HCT116 (cell line): Measurements from ENCODE around the gene TMEM63B. TPM values are rescaled to one million over a fixed set of nuclear protein-coding genes. Genes with fewer than 3 reads are reported as not detected.

Source experiments
- ATAC-seq: fragments of 200-7000 bp; cut with Tn5 transposase; 2 replicates; pipeline ENCODE4 v1.9.1; 2020; ENCODE audit warnings: mild to moderate bottlenecking, moderate library complexity
- BruUV-seq: library from RNA; stranded (reverse); fragments of 400-500 nt; replicated peaks from 2 replicates; lab custom pipeline; 2021; lab: Mats Ljungman, UMichigan
- CTCF ChIA-PET: fragments of 300-600 bp; sonication (Branson Sonifier 250); formaldehyde crosslinking; loops from one replicate; lab custom pipeline; 2021; ENCODE audit warnings: antibody characterized with exemption; lab: Charles Lee
- POLR2A ChIA-PET: fragments of 300-600, 350-600 bp; sonication (Branson Sonifier 250); formaldehyde crosslinking; loops from one replicate; lab custom pipeline; 2021; ENCODE audit warnings: antibody characterized with exemption; lab: Charles Lee
- RAD21 ChIA-PET, 2 experiments: fragments of 300-600 bp; sonication (Branson Sonifier 250); formaldehyde crosslinking; loops; one replicate each; lab custom pipeline; 2023; ENCODE audit warnings: low total read pairs in 2 of 2; ENCODE audit not compliant: uncharacterized antibody in 2 of 2, unreplicated experiment in 2 of 2, low non-redundant PET in 1 of 2; lab: Charles Lee
- DNase-seq: peaks from one replicate; pipeline ENCODE4 v3.0.0-alpha.2; 2010; ENCODE audit warnings: low read depth, low spot score
- H2AFZ ChIP-seq: fragments of 200-600 bp; shearing (Covaris generic), sonication (generic); 2 replicates; pipeline ENCODE4 v1.6.1; 2017; ENCODE audit warnings: low read depth, mixed run types, mixed read lengths, antibody characterized with exemption, low read length; ENCODE audit not compliant: poor library complexity, severe bottlenecking
- H3K27ac ChIP-seq: 2 replicates; pipeline ENCODE4 v1.5.1; 2012; ENCODE audit warnings: low read depth, low read length
- H3K27me3 ChIP-seq: fragments of 200-600 bp; sonication (generic); 2 replicates; pipeline ENCODE4 v1.6.1; 2016; ENCODE audit warnings: mixed run types, low read length, mixed read lengths; ENCODE audit not compliant: insufficient read depth
- H3K36me3 ChIP-seq, 2 experiments: fragments of 200-500 bp in 1 of 2; fragments of 200-600 bp in 1 of 2; sonication (Bioruptor generic) in 1 of 2; sonication (generic) in 1 of 2; 2 replicates each; pipeline versions ENCODE4 v1.5.1 to v1.6.1; 2014 to 2016; ENCODE audit warnings: low read length in 2 of 2, inconsistent platforms in 1 of 2, mixed read lengths in 1 of 2, mixed run types in 1 of 2; ENCODE audit not compliant: insufficient read depth in 2 of 2, control insufficient read depth in 1 of 2
- H3K4me1 ChIP-seq, 2 experiments: fragments of 200-600 bp in 1 of 2; sonication (generic) in 1 of 2; 2 replicates each; pipeline versions ENCODE4 v1.5.1 to v1.6.1; 2012 to 2017; ENCODE audit warnings: low read length in 2 of 2, inconsistent platforms in 1 of 2, mild to moderate bottlenecking in 1 of 2, mixed read lengths in 1 of 2, mixed run types in 1 of 2, moderate library complexity in 1 of 2; ENCODE audit not compliant: insufficient read depth in 2 of 2, control insufficient read depth in 1 of 2
- H3K4me2 ChIP-seq: fragments of 200-600 bp; sonication (generic); 2 replicates; pipeline ENCODE4 v1.6.1; 2017; ENCODE audit warnings: mixed run types, low read length, mixed read lengths
- H3K4me3 ChIP-seq, 2 experiments: fragments of 200-600 bp in 1 of 2; sonication (generic) in 1 of 2; replicated peaks in 1 of 2; 2 replicates each; pipeline ENCODE4 v1.5.1; 2011 to 2016; ENCODE audit warnings: low read length in 2 of 2, control low read depth in 1 of 2, low read depth in 1 of 2, mild to moderate bottlenecking in 1 of 2, mixed read lengths in 1 of 2, mixed run types in 1 of 2
- H3K79me2 ChIP-seq: fragments of 200-600 bp; sonication (generic); 2 replicates; pipeline ENCODE4 v1.6.1; 2017; ENCODE audit warnings: mild to moderate bottlenecking, mixed run types, low read length, moderate library complexity, mixed read lengths; ENCODE audit not compliant: insufficient read depth
- H3K9ac ChIP-seq: fragments of 200-600 bp; sonication (generic); 2 replicates; pipeline ENCODE4 v1.6.1; 2016; ENCODE audit warnings: low read length, mixed read lengths
- H3K9me2 ChIP-seq: fragments of 200-600 bp; sonication (generic), shearing (Covaris generic); 2 replicates; pipeline ENCODE4 v1.6.1; 2017; ENCODE audit warnings: mixed run types, mild to moderate bottlenecking, moderate library complexity; ENCODE audit not compliant: insufficient read depth
- H3K9me3 ChIP-seq, 2 experiments: fragments of 200-500 bp in 1 of 2; fragments of 200-600 bp in 1 of 2; sonication (Bioruptor generic) in 1 of 2; sonication (generic) in 1 of 2; 2 replicates each; pipeline ENCODE4 v1.6.1; 2014 to 2017; ENCODE audit warnings: low read length in 2 of 2, mixed read lengths in 2 of 2, inconsistent platforms in 1 of 2, low read depth in 1 of 2, mild to moderate bottlenecking in 1 of 2, mixed run types in 1 of 2, moderate library complexity in 1 of 2; ENCODE audit not compliant: control insufficient read depth in 1 of 2, insufficient read depth in 1 of 2
- H4K20me1 ChIP-seq: fragments of 200-600 bp; sonication (generic), shearing (Covaris generic); 2 replicates; pipeline ENCODE4 v1.6.1; 2017; ENCODE audit warnings: mixed run types, mild to moderate bottlenecking, moderate library complexity; ENCODE audit not compliant: insufficient read depth
- ATF3 ChIP-seq: IDR thresholded peaks from 2 replicates; pipeline ENCODE4 v1.6.1; 2012
- CEBPB ChIP-seq: IDR thresholded peaks from 2 replicates; pipeline ENCODE4 v1.6.1; 2012; ENCODE audit warnings: low read depth
- CTCF ChIP-seq, 3 experiments: fragments of 200-600 bp in 1 of 3; sonication (generic) in 1 of 3; IDR thresholded peaks in 2 of 3; conservative IDR thresholded peaks in 1 of 3; 2 replicates each; pipeline ENCODE4 v1.5.1; 2012 to 2017; ENCODE audit warnings: low read depth in 2 of 3, low read length in 2 of 3, antibody characterized with exemption in 1 of 3, borderline replicate concordance in 1 of 3, control low read depth in 1 of 3, mild to moderate bottlenecking in 1 of 3, mixed read lengths in 1 of 3, mixed run types in 1 of 3, moderate library complexity in 1 of 3; ENCODE audit not compliant: insufficient read depth in 1 of 3
- EGR1 ChIP-seq: IDR thresholded peaks from 2 replicates; pipeline ENCODE4 v1.6.1; 2012; ENCODE audit warnings: low read depth
- ELF1 ChIP-seq: IDR thresholded peaks from 2 replicates; pipeline ENCODE4 v1.6.1; 2012; ENCODE audit warnings: low read depth, borderline replicate concordance
- EZH2 ChIP-seq: fragments of 200-600 bp; sonication (generic); IDR thresholded peaks from 2 replicates; pipeline ENCODE4 v1.6.1; 2017; ENCODE audit warnings: antibody characterized with exemption, mixed run types
- EZH2phosphoT487 ChIP-seq: fragments of 200-600 bp; IDR thresholded peaks from 2 replicates; pipeline ENCODE4 v1.6.1; 2018; ENCODE audit warnings: antibody characterized with exemption, borderline replicate concordance
- JUND ChIP-seq: IDR thresholded peaks from 2 replicates; pipeline ENCODE4 v1.6.1; 2012
- MAX ChIP-seq: IDR thresholded peaks from 2 replicates; pipeline ENCODE4 v1.6.1; 2012
- POLR2A ChIP-seq: IDR thresholded peaks from 2 replicates; pipeline ENCODE4 v1.7.0; 2011; ENCODE audit warnings: borderline replicate concordance; ENCODE audit not compliant: insufficient read depth, insufficient read length; ENCODE audit errors: extremely low read depth
- RAD21 ChIP-seq: IDR thresholded peaks from 2 replicates; pipeline ENCODE4 v1.6.1; 2012; ENCODE audit warnings: low read depth, mild to moderate bottlenecking
- SIN3A ChIP-seq: IDR thresholded peaks from 2 replicates; pipeline ENCODE4 v1.6.1; 2012; ENCODE audit warnings: low read depth
- SP1 ChIP-seq: IDR thresholded peaks from 2 replicates; pipeline ENCODE4 v1.6.1; 2012; ENCODE audit warnings: low read depth
- SRF ChIP-seq: IDR thresholded peaks from 2 replicates; pipeline ENCODE4 v1.6.1; 2012; ENCODE audit warnings: low read depth
- YY1 ChIP-seq: IDR thresholded peaks from 2 replicates; pipeline ENCODE4 v1.6.1; 2011; ENCODE audit warnings: low read length, low read depth, moderate library complexity, mild to moderate bottlenecking; ENCODE audit not compliant: insufficient replicate concordance; ENCODE audit errors: extremely low read depth
- ZFX ChIP-seq: fragments of 450-650 bp; IDR thresholded peaks from 2 replicates; pipeline ENCODE4 v1.6.1; 2017
- ZNF274 ChIP-seq: fragments of 200-500 bp; sonication (Bioruptor generic); IDR thresholded peaks from 2 replicates; pipeline ENCODE4 v1.6.1; 2014; ENCODE audit warnings: mild to moderate bottlenecking, low read depth, low read length, inconsistent platforms
- intact Hi-C: fragments of 100-400 bp; cut with micrococcal nuclease; formaldehyde crosslinking; loops from 2 replicates; pipeline ENCODE4 v1.10.0; 2022
- total RNA-seq: library from RNA; stranded (reverse); gene quantifications from one replicate; pipeline ENCODE4 v1.2.1, GENCODE V29; 2021; ENCODE audit not compliant: unreplicated experiment

TMEM63B gene
- total RNA-seq, 1 experiment from 2014 or later, result 58.2 TPM

DNA sequence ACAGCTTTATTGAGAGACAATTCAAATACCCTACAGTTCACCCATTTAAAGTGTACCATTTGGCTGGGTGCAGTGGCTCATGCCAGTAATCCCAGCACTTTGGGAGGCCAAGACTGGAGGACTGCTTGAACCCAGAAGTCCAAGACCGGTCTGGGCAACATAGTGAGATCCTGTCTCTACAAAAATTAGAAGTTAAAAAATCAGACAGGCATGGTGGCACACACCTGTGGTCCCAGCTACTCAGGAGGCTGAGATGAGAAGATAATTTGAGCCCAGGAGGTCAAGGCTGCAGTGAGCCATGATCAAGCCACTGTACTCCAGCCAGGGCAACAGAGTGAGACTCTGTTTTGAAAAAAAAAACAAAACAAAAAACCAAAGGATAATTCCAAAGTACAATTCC is 40.2 kb downstream of the TMEM63B start:
- TF ChIP-seq SIN3A (no peak), SP1 (no peak), EZH2phosphoT487 (no peak), ZFX (no peak), CTCF (IDR thresholded peaks at IDR 0.05 in 2 of 3, conservative IDR thresholded peaks at IDR 0.05 in 1 of 3; ENCODE audit: borderline replicate concordance in 1 of 3, insufficient read depth in 1 of 3, low read depth in 2 of 3, low read length in 2 of 3) (no peak), JUND (no peak), RAD21 (no peak), MAX (no peak)
- Histone ChIP-seq H3K27me3 (peaks cover 12% of the 10 kb centered on the region), H3K36me3 (no peaks in the 10 kb centered on the region), H3K27ac (no peak overlapping the region), H3K4me3 (no peak overlapping the region), H3K9ac (no peak overlapping the region), H3K79me2 (no peaks in the 10 kb centered on the region), H2AFZ (no peak overlapping the region), H4K20me1 (no peaks in the 10 kb centered on the region), H3K9me2 (no peaks in the 10 kb centered on the region), H3K9me3 (no peaks in the 10 kb centered on the region), H3K4me1 (peaks cover 0 to 5% of the 10 kb centered on the region in 2 experiments; a peak in 1 of 4 replicates), H3K4me2 (no peak overlapping the region)
- DNase-seq, result no peak
- no peak for ATAC-seq
- POLR2A ChIA-PET, result no interaction called here
- RAD21 ChIA-PET, result no interaction called here
- CTCF ChIA-PET, result interaction anchor here (0.6 kb wide), 1 partner anchor 16 kb away, joined by 3 read pairs; no protein-coding TSS in a partner anchor
- no TSS peak for BruUV-seq
- intact Hi-C loops, result no loop called here

DNA sequence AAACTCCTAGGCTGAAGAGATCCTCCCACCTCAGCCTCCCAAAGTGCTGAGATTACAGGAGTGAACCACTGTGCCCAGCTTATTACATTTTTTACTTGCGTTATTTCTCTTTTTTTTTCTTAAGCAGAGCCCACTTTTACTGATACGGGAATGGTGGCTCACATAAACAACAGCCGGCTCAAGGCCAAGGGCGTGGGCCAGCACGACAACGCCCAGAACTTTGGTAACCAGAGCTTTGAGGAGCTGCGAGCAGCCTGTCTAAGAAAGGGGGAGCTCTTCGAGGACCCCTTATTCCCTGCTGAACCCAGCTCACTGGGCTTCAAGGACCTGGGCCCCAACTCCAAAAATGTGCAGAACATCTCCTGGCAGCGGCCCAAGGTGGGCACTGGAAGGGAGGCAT is 41.8 kb downstream of the TMEM63B start:
- RAD21 ChIA-PET, result no interaction called here
- no TSS peak for BruUV-seq
- CTCF ChIA-PET, result interaction anchor here (1.4 kb wide), 1 partner anchor 88 kb away, joined by 4 read pairs; the partner anchor contains the start of gene SLC35B2
- intact Hi-C loops, result no loop called here
- Histone ChIP-seq H3K27me3 (peaks cover 8% of the 10 kb centered on the region), H3K9me2 (no peaks in the 10 kb centered on the region), H3K9me3 (no peaks in the 10 kb centered on the region), H3K4me3 (no peak overlapping the region), H3K9ac (no peak overlapping the region), H2AFZ (no peak overlapping the region), H3K36me3 (no peaks in the 10 kb centered on the region), H3K27ac (no peak overlapping the region), H3K4me2 (no peak overlapping the region), H4K20me1 (no peaks in the 10 kb centered on the region), H3K4me1 (peaks cover 3 to 20% of the 10 kb centered on the region in 2 experiments; a peak in 3 of 4 replicates), H3K79me2 (no peaks in the 10 kb centered on the region)
- POLR2A ChIA-PET, result no interaction called here
- ATAC-seq, result no peak
- DNase-seq, result no peak
- TF ChIP-seq ATF3 (no peak), YY1 (no peak), JUND (no peak), EZH2phosphoT487 (no peak), CEBPB (no peak), SRF (no peak), ZNF274 (no peak), RAD21 (no peak), SP1 (no peak), ELF1 (no peak), CTCF (IDR thresholded peaks at IDR 0.05 in 2 of 3, conservative IDR thresholded peaks at IDR 0.05 in 1 of 3; ENCODE audit: borderline replicate concordance in 1 of 3, insufficient read depth in 1 of 3, low read depth in 2 of 3, low read length in 2 of 3) (no peak), EZH2 (no peak), POLR2A (no peak), EGR1 (no peak)
